WI38 (cell line): ENCODE measurements around the gene VSTM2B.

Experiments
- H3K4me3 ChIP-seq: 2 replicates; pipeline ENCODE4 v1.5.1; 2011; ENCODE audit warnings: low read depth, mild to moderate bottlenecking, control low read depth, low read length
- TF ChIP-seq, protein P1 (sequence below): IDR thresholded peaks from 2 replicates; pipeline ENCODE4 v1.5.1; 2012; ENCODE audit warnings: low read depth, mild to moderate bottlenecking, control low read depth, low read length

The VSTM2B gene

DNA sequence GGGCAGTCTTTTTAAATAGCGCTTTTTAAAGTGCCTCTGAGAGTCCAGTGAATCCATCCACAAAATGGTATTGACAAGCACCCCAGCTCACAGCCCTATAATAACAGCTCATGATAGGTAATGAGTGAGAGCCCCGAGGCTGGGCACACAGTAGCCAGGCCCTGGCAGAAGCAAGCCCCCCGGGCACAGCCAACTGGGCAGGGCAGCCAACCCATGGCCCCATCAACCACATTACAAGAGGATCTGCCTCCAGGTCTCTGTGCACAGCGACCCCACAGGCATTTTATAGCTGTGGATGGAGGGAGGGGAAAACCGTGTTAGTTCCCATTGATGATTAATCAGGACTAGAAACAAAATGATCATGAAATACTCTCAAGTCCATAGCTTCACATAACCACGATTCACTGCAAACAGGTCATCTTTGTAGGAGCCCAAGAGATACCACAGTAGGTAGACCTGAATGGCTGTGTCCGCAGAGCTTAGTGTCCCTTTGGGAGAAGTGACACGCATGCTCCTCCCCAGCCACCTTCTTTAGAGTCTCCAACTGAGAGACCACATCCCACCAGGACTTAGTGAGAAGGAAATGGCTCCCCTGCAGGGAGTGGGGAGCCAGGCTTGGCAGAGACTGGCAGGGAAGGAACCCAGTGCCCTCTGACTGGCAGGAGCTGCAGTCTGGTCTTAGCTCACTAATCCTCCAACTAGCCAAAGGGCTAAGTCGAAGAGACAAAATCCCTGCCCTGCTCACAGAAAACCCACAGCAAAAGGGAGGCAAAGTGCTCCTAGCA lies 4.3 kb upstream of the VSTM2B start:
- TF ChIP-seq, protein P1, sequence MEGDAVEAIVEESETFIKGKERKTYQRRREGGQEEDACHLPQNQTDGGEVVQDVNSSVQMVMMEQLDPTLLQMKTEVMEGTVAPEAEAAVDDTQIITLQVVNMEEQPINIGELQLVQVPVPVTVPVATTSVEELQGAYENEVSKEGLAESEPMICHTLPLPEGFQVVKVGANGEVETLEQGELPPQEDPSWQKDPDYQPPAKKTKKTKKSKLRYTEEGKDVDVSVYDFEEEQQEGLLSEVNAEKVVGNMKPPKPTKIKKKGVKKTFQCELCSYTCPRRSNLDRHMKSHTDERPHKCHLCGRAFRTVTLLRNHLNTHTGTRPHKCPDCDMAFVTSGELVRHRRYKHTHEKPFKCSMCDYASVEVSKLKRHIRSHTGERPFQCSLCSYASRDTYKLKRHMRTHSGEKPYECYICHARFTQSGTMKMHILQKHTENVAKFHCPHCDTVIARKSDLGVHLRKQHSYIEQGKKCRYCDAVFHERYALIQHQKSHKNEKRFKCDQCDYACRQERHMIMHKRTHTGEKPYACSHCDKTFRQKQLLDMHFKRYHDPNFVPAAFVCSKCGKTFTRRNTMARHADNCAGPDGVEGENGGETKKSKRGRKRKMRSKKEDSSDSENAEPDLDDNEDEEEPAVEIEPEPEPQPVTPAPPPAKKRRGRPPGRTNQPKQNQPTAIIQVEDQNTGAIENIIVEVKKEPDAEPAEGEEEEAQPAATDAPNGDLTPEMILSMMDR: no peak
- no peak overlapping the region for H3K4me3 ChIP-seq

DNA sequence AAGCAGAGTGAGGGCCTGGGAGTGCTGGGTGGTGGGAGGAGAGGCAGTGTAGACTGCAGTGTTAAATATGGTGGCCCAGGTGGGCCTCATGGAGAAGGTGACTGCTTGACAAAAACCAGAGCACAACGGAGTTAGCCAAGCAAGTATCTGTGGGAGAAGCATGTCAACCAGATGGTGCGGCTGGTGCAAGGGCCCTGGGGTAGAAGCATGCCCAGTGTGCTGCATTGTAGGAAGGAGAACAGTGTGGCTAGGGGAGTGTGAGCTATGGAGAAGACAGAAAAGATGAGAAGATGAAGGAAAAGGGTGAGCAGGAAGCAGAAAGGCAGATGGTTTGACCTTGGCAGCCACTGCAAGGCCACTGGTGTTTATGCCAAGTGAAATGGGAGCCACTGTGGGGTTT lies 2.2 kb upstream of the VSTM2B start:
- no peak overlapping the region for H3K4me3 ChIP-seq
- TF ChIP-seq, protein P1: no peak

DNA sequence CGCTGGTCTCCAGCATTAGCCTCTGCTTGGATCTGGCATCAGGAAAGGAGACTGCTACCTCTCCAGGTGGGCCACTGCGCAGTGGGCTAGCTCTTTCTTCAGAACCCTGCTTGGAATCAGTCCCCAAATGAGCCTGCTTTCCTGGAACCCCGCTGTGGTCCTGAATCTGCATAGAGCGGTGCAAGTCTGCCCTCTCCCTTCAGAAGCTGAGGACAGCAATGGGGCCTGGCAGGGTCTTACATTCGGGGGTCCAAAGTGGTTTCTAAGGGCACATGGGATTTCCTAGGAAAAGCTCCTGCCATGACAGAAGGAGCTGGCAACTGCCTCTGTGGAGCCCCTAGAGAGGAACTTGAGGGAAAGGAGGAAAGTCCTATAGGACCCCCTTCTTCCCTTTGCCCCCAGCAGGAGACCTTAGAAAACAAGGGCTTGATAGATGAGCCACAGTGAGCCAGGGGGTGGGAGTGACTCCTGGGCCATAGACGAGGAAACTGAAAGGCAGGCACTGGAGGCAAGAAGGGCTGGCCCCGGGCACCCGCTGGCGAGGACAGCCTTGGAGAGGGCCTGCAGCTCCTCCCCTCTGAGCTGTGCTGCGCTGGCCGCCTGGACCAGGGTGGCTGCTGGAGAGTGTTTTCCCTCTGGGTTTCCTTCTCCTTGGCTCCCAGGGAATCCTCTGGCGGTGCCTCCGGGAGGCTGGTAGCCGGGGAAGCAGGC lies 1.4 kb upstream of the VSTM2B start:
- TF ChIP-seq, protein P1: no peak
- no peak overlapping the region for H3K4me3 ChIP-seq

DNA sequence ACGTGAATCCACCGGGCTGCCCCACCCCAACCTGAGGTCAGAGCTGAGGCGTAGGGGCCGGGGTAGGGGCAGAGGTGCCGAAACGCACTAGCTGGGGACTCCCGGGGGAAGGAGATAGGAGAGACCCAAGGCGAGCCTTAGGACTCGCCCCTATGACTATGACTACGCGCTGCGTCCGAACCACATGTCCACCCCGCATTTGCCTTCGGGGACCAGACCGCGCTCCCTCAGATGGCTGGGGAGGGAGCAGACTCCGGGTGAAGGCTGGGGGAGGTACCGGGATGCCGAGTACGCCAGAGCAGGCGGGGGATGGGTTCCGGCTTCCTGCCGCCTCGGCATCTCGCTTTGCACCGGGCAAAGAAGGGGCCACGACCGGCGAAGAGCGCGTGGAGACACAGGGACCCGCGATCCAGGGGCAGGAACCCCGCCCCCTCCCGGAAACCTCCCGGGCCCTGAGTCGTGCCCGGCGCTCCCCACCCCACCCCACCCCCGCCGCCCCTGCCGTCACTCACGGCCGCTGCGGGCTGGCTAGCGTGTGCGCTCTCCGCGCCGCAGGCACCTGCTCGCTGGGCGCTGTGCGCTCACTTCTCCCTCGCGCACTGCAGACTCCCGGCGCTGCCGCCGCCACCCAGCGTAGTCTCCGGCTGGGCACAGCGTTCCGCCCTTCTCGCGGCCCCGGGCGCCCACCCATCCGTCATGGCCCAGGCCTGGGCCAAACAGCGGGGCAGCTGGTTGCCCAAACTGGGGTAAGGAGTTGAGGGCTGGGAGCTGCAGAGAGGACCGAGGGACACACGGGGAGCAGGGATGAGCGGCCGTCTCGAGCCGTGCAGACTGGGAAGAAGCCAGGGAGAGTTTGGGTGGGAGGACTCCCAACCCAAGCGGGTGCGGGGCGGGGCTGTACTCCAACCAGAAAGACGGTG lies 622 bp upstream of the VSTM2B start:
- H3K4me3 ChIP-seq: no peak overlapping the region
- TF ChIP-seq, protein P1: no peak

DNA sequence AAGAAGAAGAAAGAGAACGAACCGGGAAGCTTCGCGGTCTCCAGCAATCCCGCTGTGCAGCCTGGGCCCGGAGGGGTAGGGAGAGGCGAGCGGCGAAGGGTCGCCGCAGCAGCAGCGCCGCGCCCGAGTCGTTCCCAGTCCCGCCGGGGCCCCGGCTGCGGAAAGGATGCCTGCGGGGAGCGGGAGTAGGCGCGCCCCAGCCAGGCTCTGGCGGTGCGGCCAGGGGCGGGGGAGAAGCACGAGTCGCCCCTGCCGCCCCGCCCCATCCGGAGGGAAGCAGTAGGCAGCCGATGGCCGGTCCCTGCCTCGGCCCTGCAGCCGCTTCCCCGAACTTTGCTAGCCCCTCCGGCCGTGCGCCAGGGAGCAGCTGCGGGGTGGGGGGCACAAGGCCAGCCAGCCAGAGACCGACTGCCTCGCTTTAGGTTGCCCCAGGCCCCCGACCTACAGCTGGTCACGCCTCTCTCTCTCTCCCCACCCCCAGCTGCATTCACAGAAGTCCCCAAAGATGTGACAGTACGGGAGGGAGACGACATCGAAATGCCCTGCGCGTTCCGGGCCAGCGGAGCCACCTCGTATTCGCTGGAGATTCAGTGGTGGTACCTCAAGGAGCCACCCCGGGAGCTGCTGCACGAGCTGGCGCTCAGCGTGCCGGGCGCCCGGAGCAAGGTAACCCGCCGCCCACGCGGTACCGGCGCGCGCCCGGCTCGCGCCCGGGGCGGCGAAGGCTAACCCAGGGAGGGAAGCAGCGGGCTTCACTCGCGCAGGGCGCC lies 1.1 kb downstream of the VSTM2B start:
- no peak overlapping the region for H3K4me3 ChIP-seq
- TF ChIP-seq, protein P1: no peak

DNA sequence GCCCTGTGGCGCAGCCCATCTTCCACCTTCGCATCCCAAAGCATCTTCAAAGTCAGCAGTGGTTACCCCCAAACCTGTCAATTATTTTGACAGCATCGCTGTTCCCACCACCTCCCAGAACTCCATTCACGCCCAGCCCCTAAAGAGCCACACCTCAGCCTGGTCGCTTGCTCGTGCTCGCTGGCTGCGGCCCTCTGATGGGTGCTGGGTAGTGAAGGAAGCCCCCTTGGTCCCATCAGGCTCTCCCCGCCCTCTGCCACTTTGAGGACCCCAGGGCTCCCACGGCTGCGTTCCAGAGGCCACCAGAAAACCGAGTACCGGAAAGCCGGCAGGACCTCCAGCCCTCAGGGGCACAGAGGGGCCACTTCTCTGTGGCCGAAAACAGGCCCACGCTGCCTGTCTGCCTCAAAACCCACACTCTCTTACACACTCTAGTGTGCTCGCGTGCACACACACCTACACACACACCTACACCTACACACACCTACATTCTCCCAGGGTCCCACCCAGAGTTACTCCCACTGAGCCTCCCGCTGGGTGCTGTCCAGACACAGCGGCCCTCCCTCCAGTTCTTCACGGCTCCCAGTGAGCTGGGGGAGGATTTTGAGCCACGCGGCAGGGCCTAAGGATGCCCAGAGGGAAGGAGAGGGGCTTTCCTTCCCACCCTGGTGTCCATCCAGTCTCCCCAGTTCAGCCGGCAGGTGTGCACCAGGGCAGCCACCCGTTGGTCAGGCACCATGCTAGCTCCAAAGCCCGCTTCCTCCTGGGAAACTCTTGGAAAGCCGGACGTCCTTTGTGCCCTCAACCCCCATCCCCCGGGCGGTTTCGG lies 1.9 kb downstream of the VSTM2B start:
- H3K4me3 ChIP-seq: no peak overlapping the region
- TF ChIP-seq, protein P1: no peak
